Glomerular visceral epithelial cell (primary cell): ENCODE results near the gene IPCEF1.
A peak's percentile ranks its signal among the peaks of the same experiment; 100 is the strongest.

Experiments
- DNase-seq: peaks from one replicate; pipeline ENCODE4 v3.0.0-alpha.2; 2016; ENCODE audit errors: extremely low spot score

Gene IPCEF1

GRCh38 chr6:154371281-154371680, 14.7 kb upstream of the IPCEF1 start:
- DNase-seq = no peak

GRCh38 chr6:154370545-154370944, 13.9 kb upstream of the IPCEF1 start:
- DNase-seq = peak; percentile 58

GRCh38 chr6:154367839-154368695, 11.5 kb upstream of the IPCEF1 start:
- DNase-seq = no peak

- DNase-seq = no peak
These were observed 10.7 kb upstream of the IPCEF1 start for GRCh38 chr6:154367336-154367735.

GRCh38 chr6:154363821-154364220, 7.2 kb upstream of the IPCEF1 start:
- no peak for DNase-seq

- peak; percentile 62 for DNase-seq
These were observed 4.9 kb upstream of the IPCEF1 start for GRCh38 chr6:154361476-154361875.

- no peak for DNase-seq
These were observed 3.9 kb upstream of the IPCEF1 start for GRCh38 chr6:154360476-154360875.

GRCh38 chr6:154359679-154360078, 3.1 kb upstream of the IPCEF1 start:
- DNase-seq = no peak

- no peak for DNase-seq
These were observed 2.6 kb upstream of the IPCEF1 start for GRCh38 chr6:154359161-154359574.

- DNase-seq = no peak
These were observed 1.5 kb upstream of the IPCEF1 start for GRCh38 chr6:154358019-154358545.

- DNase-seq = no peak
These were observed 490 bp downstream of the IPCEF1 start for GRCh38 chr6:154356113-154356512.

GRCh38 chr6:154354265-154354777, 2.3 kb downstream of the IPCEF1 start:
- DNase-seq = no peak

- no peak for DNase-seq
These were observed 3.0 kb downstream of the IPCEF1 start for GRCh38 chr6:154353626-154354025.

- DNase-seq = peak; percentile 15
These were observed 3.6 kb downstream of the IPCEF1 start for GRCh38 chr6:154352898-154353585.

- DNase-seq = no peak
These were observed 6.3 kb downstream of the IPCEF1 start for GRCh38 chr6:154350293-154350692.

GRCh38 chr6:154347981-154348380, 8.6 kb downstream of the IPCEF1 start:
- DNase-seq = no peak

- DNase-seq = peak; percentile 34
These were observed 10.8 kb downstream of the IPCEF1 start for GRCh38 chr6:154345811-154346210.

GRCh38 chr6:154343473-154344308, 12.9 kb downstream of the IPCEF1 start:
- no peak for DNase-seq

GRCh38 chr6:154341871-154342270, 14.7 kb downstream of the IPCEF1 start:
- no peak for DNase-seq

- no peak for DNase-seq
These were observed 15.3 kb downstream of the IPCEF1 start for GRCh38 chr6:154341336-154341735.

GRCh38 chr6:154337406-154338005, 19.1 kb downstream of the IPCEF1 start:
- DNase-seq = no peak
